NCI-H2107 treated with DMSO at 0.1 percent for 48 hours (cell line): ENCODE measurements around the gene SLC8B1.
A peak's percentile ranks its signal among the peaks of the same experiment; 100 is the strongest.
"Not testable (repeated sequence)": the region's sequence is repeated elsewhere in the genome, so short reads cannot be mapped to it uniquely, and the experiment has no call there.

Experiments used
- DNase-seq: peaks from one replicate; lab custom pipeline; 2025; ENCODE audit not compliant: unreplicated experiment; lab: John Stamatoyannopoulos, UW

SLC8B1 gene

DNA sequence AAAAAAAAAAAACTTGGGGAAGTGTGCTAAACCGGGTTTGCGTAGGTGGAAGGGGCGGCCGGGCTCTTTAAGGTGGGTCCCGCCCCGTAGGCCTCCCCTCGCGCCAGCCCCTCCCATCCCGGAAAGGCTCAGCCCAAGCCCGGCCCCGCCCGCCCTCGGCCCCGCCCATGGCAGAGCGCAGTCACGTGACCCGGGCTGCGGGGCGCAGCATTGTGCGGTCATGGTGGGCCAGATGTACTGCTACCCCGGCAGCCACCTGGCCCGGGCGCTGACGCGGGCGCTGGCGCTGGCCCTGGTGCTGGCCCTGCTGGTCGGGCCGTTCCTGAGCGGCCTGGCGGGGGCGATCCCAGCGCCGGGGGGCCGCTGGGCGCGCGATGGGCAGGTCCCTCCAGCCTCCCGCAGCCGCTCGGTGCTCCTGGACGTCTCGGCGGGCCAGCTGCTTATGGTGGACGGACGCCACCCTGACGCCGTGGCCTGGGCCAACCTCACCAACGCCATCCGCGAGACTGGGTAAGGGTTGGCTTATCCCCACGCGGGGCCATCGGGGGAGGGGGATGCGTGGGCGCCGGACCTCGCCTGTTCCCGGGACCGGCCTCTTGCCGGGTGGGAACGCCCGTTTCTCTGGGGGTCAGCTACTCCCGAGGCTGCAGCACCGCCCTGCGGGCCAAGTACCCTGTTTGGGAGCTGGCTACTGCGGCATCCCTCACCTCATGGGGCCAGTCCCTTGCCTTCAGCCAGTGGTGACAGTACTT, 23.6 kb upstream of the SLC8B1 start, which contains the start of gene PLBD2:
PLBD2 (plus strand) TSS at position 207 of the 752 bp plus-strand sequence; CDS start at position 221, 14 bp downstream.
- DNase-seq, result peak; percentile 66

GRCh38 chr12:113354192-113354591, 19.3 kb upstream of the SLC8B1 start:
- DNase-seq, result not testable (repeated sequence)

- DNase-seq, result no peak
Observed at GRCh38 chr12:113351089-113351488, 16.2 kb upstream of the SLC8B1 start.

GRCh38 chr12:113348849-113349536, 14.1 kb upstream of the SLC8B1 start:
- DNase-seq, result no peak

GRCh38 chr12:113347892-113348291, 13.0 kb upstream of the SLC8B1 start:
- DNase-seq, result no peak

DNA sequence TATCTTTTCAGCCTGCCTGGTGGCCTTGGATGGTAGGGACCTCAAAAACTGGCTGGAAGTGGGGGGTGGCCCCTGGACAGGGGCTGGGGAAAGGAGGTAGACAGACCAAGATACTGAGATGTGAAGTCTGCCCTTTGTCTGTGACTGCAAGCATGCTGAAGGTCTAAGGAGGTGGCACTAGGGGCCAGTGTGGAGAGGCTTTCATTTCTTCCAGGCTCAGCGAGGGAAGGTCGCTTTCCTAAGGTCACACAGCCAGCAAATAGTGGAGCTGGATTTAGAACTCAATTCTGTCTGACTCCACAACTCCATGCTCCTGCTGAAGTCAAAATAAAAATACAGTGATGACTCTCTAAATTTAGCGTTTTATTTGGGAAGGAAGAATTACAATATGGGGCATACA, 12.2 kb upstream of the SLC8B1 start:
- no peak for DNase-seq

GRCh38 chr12:113346353-113346752, 11.4 kb upstream of the SLC8B1 start:
- DNase-seq, result no peak

DNA sequence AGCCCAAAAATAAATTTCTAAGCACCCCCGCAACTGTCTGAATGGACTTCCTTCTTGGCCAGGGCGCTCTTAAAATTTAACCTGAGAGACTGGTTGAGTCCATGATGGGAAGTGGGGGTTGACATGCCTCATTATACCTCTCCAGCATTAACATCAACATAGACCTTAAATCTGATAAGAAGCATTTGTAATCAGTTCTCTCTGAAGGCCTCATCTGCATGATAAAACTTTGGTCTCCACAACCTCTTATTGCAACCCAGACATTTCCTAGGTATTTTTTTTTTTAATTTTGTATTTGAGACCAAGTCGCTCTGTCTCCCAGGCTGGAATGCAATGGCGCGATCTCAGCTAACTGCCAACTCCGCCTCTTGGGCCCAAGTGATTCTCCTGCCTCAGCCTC, 10.4 kb upstream of the SLC8B1 start:
- DNase-seq, result no peak

DNA sequence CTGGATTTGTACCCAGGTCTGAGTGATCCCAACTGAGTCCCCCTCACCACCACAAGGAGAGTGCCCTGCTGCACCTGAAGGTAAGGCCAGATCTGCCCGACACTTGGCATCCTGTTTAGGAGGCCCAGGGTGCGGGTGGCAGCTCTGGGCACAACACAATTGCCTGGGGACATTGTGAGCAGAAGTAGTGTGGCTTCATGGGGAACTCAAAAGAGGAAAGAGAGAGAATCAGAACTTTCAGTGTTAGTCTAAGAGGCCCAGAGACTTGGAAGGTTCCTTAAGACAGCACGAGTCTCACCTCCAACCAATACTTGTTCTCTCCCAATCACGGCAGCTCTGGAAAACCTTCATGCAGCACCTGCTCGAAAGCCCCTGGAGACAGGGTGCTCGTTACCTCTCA, 6.6 kb upstream of the SLC8B1 start:
- no peak for DNase-seq

DNA sequence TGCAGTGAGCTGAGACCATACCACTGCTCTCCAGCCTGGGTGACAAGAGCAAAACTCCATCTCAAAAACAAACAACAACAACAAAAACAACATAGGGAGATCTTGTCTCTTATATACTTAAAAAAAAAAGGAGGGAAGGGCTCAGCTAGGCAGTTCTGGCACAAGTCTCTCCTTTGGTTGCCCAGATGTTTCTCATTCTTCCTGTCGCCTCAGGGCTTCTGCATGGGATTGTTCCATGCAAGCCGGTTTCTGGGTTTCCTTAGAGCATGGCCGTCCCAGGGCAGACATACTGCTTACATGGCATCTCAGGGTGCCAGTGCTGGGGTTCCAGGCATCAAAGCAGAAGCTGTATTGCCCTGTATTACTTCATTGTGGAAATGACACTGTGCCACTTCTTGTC, 5.2 kb upstream of the SLC8B1 start:
- no peak for DNase-seq

DNA sequence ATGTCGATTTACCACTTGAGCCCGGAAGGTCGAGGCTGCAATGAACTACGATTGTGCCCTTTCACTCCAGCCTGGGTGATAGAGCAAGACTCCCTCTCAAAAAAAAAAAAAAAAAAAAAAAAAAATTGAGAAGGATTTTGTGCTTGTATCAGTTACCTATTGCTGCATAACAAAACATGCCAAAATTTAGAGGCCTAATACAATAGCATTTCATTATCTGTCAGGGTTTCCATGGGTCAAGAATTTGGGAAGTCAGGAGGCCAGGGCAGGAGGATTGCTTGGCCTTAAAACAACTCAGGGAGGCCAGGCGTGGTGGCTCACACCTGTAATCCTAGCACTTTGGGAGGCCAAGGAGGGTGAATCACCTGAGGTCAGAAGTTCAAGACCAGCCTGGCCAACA, 4.6 kb upstream of the SLC8B1 start:
- no peak for DNase-seq

DNA sequence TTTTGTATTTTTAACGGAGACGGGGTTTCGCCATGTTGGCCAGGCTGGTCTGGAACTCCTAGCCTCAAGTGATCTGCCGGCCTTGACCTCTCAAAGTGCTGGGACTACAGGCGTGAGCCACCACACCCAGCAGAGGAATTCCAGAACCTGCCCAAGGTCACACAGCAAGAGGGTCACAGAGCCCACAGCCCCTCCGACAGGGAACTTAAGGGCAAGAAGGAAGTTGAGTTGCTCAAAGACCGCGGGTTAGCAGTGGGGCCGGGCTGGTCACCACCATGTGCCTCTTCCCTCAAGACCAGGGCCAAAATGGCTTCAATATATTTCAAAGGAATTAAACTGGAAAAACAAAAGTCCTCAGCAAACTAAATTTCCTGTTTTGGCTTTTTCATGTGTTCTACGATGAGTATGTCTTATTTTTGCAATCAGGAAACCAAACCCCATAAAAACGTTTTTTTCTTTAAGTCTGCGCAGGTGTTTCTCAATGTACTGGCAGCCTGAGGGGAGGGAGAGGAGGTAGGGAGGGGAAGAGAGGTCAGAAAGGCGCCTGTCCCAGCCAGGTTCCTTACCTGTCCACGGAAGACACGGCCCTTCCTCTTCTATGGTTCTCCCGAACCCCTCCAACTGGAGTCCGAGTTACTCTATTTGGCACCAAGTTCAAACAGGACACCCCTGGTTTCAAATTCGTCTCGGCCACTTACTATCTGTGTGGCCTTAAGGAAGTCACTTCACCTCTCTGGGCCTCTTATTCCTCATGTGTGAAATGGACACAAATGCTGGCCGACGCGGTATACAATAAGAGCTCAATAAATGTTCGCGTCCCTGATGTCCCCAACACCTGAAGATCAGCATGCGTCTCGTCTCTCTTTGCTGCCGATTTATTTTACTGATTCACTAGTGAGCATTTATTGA, 778 bp downstream of the SLC8B1 start:
- no peak for DNase-seq

DNA sequence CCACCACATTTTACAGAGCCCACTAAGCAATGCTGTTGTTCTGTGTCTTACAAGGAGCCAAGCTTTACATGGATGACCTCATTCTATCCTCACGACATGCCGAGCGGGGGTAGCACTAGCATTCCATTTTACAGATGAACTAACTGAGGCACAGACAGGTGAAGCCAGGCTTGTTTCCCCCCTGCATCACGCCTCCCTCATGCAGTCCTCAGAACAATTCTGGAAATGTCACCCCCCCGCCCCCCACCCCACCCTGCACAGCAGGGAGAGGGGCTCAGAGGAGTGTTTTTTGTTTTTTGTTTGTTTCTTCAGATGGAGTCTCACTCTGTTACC, 1.5 kb downstream of the SLC8B1 start:
- DNase-seq, result no peak

- DNase-seq, result no peak
Observed at GRCh38 chr12:113332688-113333417, 2.1 kb downstream of the SLC8B1 start.

- no peak for DNase-seq
Observed at GRCh38 chr12:113330505-113330904, 4.4 kb downstream of the SLC8B1 start.

DNA sequence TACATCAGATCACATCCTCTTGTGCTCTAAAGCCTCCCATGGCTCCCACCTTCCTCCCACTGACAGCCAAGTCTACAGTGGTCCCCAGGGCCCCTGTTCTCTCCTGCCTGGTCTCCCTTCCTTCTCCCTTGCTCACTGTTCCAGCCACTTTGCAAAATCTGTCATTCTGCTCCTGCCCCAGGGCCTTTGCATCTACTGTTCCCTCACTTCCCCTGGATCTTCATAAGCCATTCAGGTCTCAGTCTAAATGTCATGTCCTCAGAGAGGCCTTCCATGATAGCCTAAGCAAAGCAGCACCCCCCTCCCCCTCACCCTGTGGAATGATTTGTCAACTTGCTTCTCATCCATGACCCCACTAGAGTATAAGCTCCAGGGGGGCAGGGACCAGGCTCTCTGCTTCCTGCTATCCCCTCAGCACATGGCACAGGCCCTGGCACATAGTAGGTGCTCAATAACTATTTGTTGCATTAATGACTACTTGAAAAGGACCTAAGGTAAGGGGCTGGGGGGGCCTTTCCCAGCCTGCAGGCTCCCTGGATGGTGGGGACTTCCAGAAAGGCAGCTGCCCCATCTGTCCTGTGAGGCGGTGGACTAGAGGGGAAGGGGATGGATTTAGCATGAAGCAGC, 5.0 kb downstream of the SLC8B1 start:
- DNase-seq, result no peak

DNA sequence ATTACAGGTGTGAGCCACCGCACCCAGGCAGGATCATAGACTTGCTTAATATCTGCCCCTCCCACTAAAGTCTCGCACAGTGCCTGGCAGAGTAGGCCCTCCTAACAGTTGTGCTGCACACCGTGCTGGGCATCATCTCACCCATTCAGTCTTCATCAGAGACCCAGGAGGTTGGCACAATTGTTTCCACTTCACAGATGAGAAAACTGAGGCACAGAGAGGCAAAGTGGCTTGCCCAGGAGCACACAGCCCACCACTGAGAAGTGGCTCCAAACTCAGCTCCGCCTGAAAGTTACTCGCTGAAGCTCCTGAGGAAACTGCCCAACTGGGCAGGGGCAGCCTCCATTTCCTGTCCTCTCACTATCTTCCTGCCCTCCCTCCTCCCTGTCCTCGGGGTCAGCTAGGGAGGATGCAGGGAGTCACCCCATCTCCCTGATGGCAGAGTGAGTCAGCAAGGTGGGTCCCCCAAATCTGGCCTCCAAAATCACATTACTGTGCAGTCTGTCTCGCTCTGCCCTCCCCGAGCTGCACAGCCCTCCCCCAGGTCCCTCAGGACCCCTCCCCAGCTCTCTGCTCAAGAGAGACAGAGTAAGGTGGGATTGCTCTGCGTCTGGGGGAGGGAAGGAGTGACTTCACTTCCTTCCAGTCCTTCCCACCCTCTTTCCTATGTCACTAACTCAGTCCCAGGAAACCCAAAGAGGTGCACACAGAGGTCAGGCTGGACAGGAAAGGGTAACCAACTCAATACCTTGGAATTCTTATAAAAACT, 5.7 kb downstream of the SLC8B1 start:
- DNase-seq, result no peak

GRCh38 chr12:113328368-113328889, 6.5 kb downstream of the SLC8B1 start:
- no peak for DNase-seq

DNA sequence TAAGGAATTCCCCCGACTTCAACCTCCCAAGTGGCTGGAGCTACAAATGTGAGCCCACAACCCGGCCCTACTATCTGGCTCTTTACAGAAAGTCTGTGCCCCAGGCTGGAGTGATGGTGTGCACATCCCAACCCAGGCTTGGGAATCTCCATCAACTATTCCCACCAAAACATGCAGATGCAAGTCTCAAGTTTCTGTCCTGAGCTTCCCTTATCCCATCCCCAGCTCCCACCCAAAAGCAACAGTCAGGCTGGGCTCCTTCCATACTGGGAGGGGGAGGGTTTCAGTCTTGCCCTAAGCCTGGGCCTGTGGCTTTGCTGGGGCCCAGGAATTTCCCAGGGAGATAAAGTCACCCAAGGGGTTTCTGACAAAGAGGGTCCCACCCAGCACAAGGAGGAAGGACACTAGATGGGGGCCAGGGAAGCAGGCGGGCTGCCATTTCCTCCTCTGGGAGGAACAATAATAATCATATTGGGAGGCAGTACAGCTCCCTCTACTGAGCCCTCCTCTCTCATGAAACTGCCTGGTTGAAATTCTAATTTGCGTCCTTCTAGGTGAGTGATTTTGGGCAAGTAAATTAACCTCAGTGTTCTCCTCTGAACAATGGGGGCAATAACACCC, 8.0 kb downstream of the SLC8B1 start:
- no peak for DNase-seq
